HUDEP-2 (cell line): ENCODE measurements around the gene PODNL1.
A peak's percentile ranks its signal among the peaks of the same experiment; 100 is the strongest.
"Not testable (repeated sequence)": the region's sequence is repeated elsewhere in the genome, so short reads cannot be mapped to it uniquely, and the experiment has no call there.

ENCODE experiments used
- DNase-seq, 76 experiments: peaks; one replicate each; lab custom pipeline; 2025; ENCODE audit not compliant: unreplicated experiment in 76 of 76; lab: John Stamatoyannopoulos, UW

Gene PODNL1

GRCh38 chr19:13973479-13973878 lies 35.3 kb upstream of the PODNL1 start:
- not testable (repeated sequence) for DNase-seq

GRCh38 chr19:13972368-13973155 lies 34.3 kb upstream of the PODNL1 start:
- no peak for DNase-seq

GRCh38 chr19:13971868-13972267 lies 33.7 kb upstream of the PODNL1 start:
- not testable (repeated sequence) for DNase-seq

GRCh38 chr19:13969897-13970296 lies 31.7 kb upstream of the PODNL1 start:
- no peak for DNase-seq

GRCh38 chr19:13968999-13969398 lies 30.8 kb upstream of the PODNL1 start:
- no peak for DNase-seq

GRCh38 chr19:13968383-13968935 lies 30.2 kb upstream of the PODNL1 start:
- DNase-seq = no peak

GRCh38 chr19:13967206-13967605 lies 29.0 kb upstream of the PODNL1 start:
- not testable (repeated sequence) for DNase-seq

- no peak for DNase-seq
Observed at GRCh38 chr19:13966684-13967128, 28.5 kb upstream of the PODNL1 start.

- DNase-seq = no peak
Observed at GRCh38 chr19:13965926-13966683, 27.9 kb upstream of the PODNL1 start.

GRCh38 chr19:13965377-13965896 lies 27.2 kb upstream of the PODNL1 start:
- no peak for DNase-seq

GRCh38 chr19:13964776-13965175 lies 26.6 kb upstream of the PODNL1 start:
- no peak for DNase-seq

- no peak for DNase-seq
Observed at GRCh38 chr19:13963603-13964105, 25.4 kb upstream of the PODNL1 start.

- DNase-seq = no peak
Observed at GRCh38 chr19:13962699-13963602, 24.7 kb upstream of the PODNL1 start.

GRCh38 chr19:13961826-13962698 lies 23.8 kb upstream of the PODNL1 start:
- DNase-seq = peak in 1 of 76 experiments; percentile 14

GRCh38 chr19:13960863-13961784 lies 22.9 kb upstream of the PODNL1 start:
- DNase-seq = no peak

- peak in 22 of 76 experiments; percentile 10 to 44 (median 24) for DNase-seq
Observed at GRCh38 chr19:13959962-13960862, 22.0 kb upstream of the PODNL1 start.
